HepG2 (cell line): ENCODE measurements around the gene SIK3. TPM values are rescaled to one million over a fixed set of nuclear protein-coding genes. Genes with fewer than 3 reads are reported as not detected.
A peak's percentile ranks its signal among the peaks of the same experiment; 100 is the strongest.

Experiments used
- ARNTL ChIP-seq: sonication (generic); formaldehyde crosslinking; IDR thresholded peaks from 2 replicates; pipeline ENCODE4 v1.4.0; 2020; ENCODE audit warnings: mild to moderate bottlenecking, missing genetic modification reagents
- ASH2L ChIP-seq: fragments of 300-600, 200-600 bp; sonication (generic); IDR thresholded peaks from 2 replicates; pipeline ENCODE4 v1.7.0; 2017; ENCODE audit warnings: low read depth, mild to moderate bottlenecking, moderate library complexity, mixed read lengths, low read length; ENCODE audit not compliant: insufficient read length
- ERF ChIP-seq: IDR thresholded peaks from 2 replicates; pipeline ENCODE4 v1.6.1; 2018; ENCODE audit warnings: missing biosample characterization, missing genetic modification reagents
- HNF4A ChIP-seq: sonication (generic); formaldehyde crosslinking; IDR thresholded peaks from 2 replicates; pipeline ENCODE4 v1.4.0; 2020; ENCODE audit warnings: missing genetic modification reagents
- MED13 ChIP-seq: sonication (generic); formaldehyde crosslinking; IDR thresholded peaks from 2 replicates; pipeline ENCODE4 v1.5.0; 2020; ENCODE audit warnings: missing genetic modification reagents
- NBN ChIP-seq: fragments of 450-650 bp; conservative IDR thresholded peaks from 2 replicates; pipeline ENCODE4 v1.6.1; 2017
- RXRA ChIP-seq: sonication (generic); formaldehyde crosslinking; IDR thresholded peaks from 2 replicates; pipeline ENCODE4 v1.5.1; 2020; ENCODE audit warnings: missing genetic modification reagents
- SMYD3 ChIP-seq: sonication (generic); formaldehyde crosslinking; IDR thresholded peaks from 2 replicates; pipeline ENCODE4 v1.8.1; 2023; ENCODE audit warnings: mild to moderate bottlenecking, missing genetic modification reagents
- SP1 ChIP-seq, 2 experiments: fragments of 450-650 bp in 1 of 2; sonication (generic) in 1 of 2; formaldehyde crosslinking in 1 of 2; IDR thresholded peaks; 2 replicates each; pipeline versions ENCODE4 v1.4.0 to v1.6.1; 2016 to 2020; ENCODE audit warnings: missing genetic modification reagents in 1 of 2
- SYNCRIP ChIP-seq: fragments of 200-400 bp; formaldehyde crosslinking; IDR thresholded peaks from 2 replicates; pipeline ENCODE4 v1.6.1; 2018; ENCODE audit warnings: mild to moderate bottlenecking, low read depth, low read length; ENCODE audit not compliant: insufficient read depth
- WIZ ChIP-seq: sonication (generic); formaldehyde crosslinking; IDR thresholded peaks from 2 replicates; pipeline ENCODE4 v1.5.1; 2020; ENCODE audit warnings: mild to moderate bottlenecking, missing genetic modification reagents
- ZNF10 ChIP-seq: sonication (generic); formaldehyde crosslinking; IDR thresholded peaks from 2 replicates; pipeline ENCODE4 v1.4.0; 2020; ENCODE audit warnings: mild to moderate bottlenecking, low read depth, missing genetic modification reagents, borderline replicate concordance
- ZNF205 ChIP-seq: IDR thresholded peaks from 2 replicates; pipeline ENCODE4 v1.6.1; 2018; ENCODE audit warnings: missing biosample characterization, missing genetic modification reagents
- ZNF232 ChIP-seq: sonication (generic); formaldehyde crosslinking; IDR thresholded peaks from 2 replicates; pipeline ENCODE4 v1.4.0; 2020; ENCODE audit warnings: missing genetic modification reagents, borderline replicate concordance
- ZNF430 ChIP-seq: sonication (generic); formaldehyde crosslinking; IDR thresholded peaks from 2 replicates; pipeline ENCODE4 v1.9.0; 2021; ENCODE audit warnings: mild to moderate bottlenecking, missing genetic modification reagents
- ZNF44 ChIP-seq: sonication (generic); formaldehyde crosslinking; IDR thresholded peaks from 2 replicates; pipeline ENCODE4 v1.5.1; 2020; ENCODE audit warnings: mild to moderate bottlenecking, missing genetic modification reagents
- ZNF567 ChIP-seq: sonication (generic); formaldehyde crosslinking; IDR thresholded peaks from 2 replicates; pipeline ENCODE4 v1.8.1; 2023; ENCODE audit warnings: mild to moderate bottlenecking, missing genetic modification reagents, borderline replicate concordance
- ZNF7 ChIP-seq: IDR thresholded peaks from 2 replicates; pipeline ENCODE4 v1.6.1; 2016; ENCODE audit warnings: missing biosample characterization, missing genetic modification reagents
- ZNF737 ChIP-seq: sonication (generic); formaldehyde crosslinking; IDR thresholded peaks from 2 replicates; pipeline ENCODE4 v1.5.0; 2020; ENCODE audit warnings: missing genetic modification reagents, mild to moderate bottlenecking, borderline replicate concordance
- ZNF772 ChIP-seq: sonication (generic); formaldehyde crosslinking; IDR thresholded peaks from 2 replicates; pipeline ENCODE4 v1.5.0; 2020; ENCODE audit warnings: mild to moderate bottlenecking, missing genetic modification reagents
- polyA plus RNA-seq, 8 experiments: library from polyadenylated mRNA; depleted of rRNA in 3 of 8; stranded (reverse) in 7 of 8; unstranded in 1 of 8; fragments of >200 nt; fragmentation: Illumina TruSeq in 4 of 8; extraction: Trizol in 4 of 8; gene quantifications; 2 replicates each; pipeline versions ENCODE4 v1.2.1 to v1.2.3, GENCODE V29; 2011 to 2016; ENCODE audit warnings: low read depth in 4 of 8, missing spikeins in 1 of 8, mixed read lengths in 1 of 8; ENCODE audit not compliant: insufficient read depth in 1 of 8
- total RNA-seq, 5 experiments: library from RNA; depleted of rRNA; stranded (reverse); fragments of >200 nt; fragmentation: Illumina TruSeq; extraction: Trizol; gene quantifications; 2 replicates each; pipeline ENCODE4 v1.2.3, GENCODE V29; 2016; ENCODE audit warnings: low read depth in 1 of 5
- TF ChIP-seq, protein P1 (sequence below): sonication (generic); formaldehyde crosslinking; IDR thresholded peaks from 2 replicates; pipeline ENCODE4 v1.4.0; 2020; ENCODE audit warnings: missing genetic modification reagents, borderline replicate concordance
- TF ChIP-seq, protein P2 (sequence below): sonication (generic); formaldehyde crosslinking; IDR thresholded peaks from 2 replicates; pipeline ENCODE4 v1.4.0; 2020; ENCODE audit warnings: missing genetic modification reagents
- TF ChIP-seq, protein P3 (sequence below): IDR thresholded peaks from 2 replicates; pipeline ENCODE4 v1.6.1; 2016; ENCODE audit warnings: mild to moderate bottlenecking, missing biosample characterization, missing genetic modification reagents

The SIK3 gene
- total and polyA plus RNA-seq, 2 of the 13 experiments (the other 11 are each of a cell fraction or from before 2014, with no cell fraction given): 5.7 to 9.8 TPM

DNA sequence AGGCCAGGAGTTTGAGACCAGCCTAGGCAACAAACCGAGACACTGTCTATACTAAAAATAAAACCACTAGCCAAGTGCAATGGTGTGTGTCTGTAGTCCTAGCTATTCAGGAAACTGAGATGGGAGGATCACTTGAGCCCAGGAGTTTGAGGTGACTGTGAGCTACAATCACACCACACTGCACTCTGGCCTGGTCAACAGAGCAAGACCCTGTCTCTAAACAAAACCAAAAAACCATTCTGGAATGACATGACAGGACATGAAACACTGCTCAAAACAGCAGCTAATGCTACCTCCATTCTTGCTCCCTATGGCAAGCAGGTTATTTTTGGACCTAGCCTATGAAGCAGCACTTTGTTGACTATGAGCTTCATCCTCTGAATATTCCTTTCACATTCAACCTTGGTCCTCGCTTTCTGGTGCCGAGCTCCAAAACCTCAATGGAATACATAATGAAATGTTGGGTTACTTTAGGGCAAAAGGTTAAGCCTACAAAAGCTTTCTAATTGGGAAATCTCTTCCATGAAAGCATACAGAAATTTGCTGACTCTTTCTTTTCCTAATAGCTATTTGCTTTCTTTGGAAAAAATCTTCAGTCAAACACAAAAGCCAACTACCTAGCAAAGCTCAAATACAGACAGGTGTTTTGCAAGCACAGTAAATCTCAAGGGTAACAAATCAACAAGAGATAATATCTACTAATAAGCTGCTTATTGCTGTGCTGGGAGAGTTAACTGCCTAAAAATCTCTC, 21.1 kb downstream of the SIK3 start (continued):
- TF ChIP-seq, protein P1, sequence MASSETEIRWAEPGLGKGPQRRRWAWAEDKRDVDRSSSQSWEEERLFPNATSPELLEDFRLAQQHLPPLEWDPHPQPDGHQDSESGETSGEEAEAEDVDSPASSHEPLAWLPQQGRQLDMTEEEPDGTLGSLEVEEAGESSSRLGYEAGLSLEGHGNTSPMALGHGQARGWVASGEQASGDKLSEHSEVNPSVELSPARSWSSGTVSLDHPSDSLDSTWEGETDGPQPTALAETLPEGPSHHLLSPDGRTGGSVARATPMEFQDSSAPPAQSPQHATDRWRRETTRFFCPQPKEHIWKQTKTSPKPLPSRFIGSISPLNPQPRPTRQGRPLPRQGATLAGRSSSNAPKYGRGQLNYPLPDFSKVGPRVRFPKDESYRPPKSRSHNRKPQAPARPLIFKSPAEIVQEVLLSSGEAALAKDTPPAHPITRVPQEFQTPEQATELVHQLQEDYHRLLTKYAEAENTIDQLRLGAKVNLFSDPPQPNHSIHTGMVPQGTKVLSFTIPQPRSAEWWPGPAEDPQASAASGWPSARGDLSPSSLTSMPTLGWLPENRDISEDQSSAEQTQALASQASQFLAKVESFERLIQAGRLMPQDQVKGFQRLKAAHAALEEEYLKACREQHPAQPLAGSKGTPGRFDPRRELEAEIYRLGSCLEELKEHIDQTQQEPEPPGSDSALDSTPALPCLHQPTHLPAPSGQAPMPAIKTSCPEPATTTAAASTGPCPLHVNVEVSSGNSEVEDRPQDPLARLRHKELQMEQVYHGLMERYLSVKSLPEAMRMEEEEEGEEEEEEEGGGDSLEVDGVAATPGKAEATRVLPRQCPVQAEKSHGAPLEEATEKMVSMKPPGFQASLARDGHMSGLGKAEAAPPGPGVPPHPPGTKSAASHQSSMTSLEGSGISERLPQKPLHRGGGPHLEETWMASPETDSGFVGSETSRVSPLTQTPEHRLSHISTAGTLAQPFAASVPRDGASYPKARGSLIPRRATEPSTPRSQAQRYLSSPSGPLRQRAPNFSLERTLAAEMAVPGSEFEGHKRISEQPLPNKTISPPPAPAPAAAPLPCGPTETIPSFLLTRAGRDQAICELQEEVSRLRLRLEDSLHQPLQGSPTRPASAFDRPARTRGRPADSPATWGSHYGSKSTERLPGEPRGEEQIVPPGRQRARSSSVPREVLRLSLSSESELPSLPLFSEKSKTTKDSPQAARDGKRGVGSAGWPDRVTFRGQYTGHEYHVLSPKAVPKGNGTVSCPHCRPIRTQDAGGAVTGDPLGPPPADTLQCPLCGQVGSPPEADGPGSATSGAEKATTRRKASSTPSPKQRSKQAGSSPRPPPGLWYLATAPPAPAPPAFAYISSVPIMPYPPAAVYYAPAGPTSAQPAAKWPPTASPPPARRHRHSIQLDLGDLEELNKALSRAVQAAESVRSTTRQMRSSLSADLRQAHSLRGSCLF (CRISPR knock-in tag): no peak
- TF ChIP-seq ASH2L (peak; percentile 27), ZNF430 (no peak; the same call in 1 of the 2 replicates), ZNF7 (CRISPR knock-in tag) (no peak), ZNF205 (peak; percentile 90), NBN (no peak), ARNTL (no peak), ZNF44 (CRISPR knock-in tag) (no peak), HNF4A (CRISPR knock-in tag) (peak; percentile 59; the same call in 1 of the 2 replicates), ZNF10 (CRISPR knock-in tag) (no peak), ZNF772 (no peak), ZNF232 (CRISPR knock-in tag) (no peak), MED13 (0 out of 2 replicates have a peak, but pooled peaks have one; percentile 4), RXRA (peak; percentile 74; the same call in 1 of the 2 replicates), ERF (CRISPR knock-in tag) (no peak; the same call in 1 of the 2 replicates), ZNF567 (no peak), SYNCRIP (no peak), SMYD3 (CRISPR knock-in tag) (no peak), SP1 (IDR thresholded peaks at IDR 0.05) (no peak), SP1 (CRISPR knock-in tag; IDR thresholded peaks at IDR 0.05) (no peak), ZNF737 (no peak), WIZ (CRISPR knock-in tag) (no peak)
- TF ChIP-seq, protein P2, sequence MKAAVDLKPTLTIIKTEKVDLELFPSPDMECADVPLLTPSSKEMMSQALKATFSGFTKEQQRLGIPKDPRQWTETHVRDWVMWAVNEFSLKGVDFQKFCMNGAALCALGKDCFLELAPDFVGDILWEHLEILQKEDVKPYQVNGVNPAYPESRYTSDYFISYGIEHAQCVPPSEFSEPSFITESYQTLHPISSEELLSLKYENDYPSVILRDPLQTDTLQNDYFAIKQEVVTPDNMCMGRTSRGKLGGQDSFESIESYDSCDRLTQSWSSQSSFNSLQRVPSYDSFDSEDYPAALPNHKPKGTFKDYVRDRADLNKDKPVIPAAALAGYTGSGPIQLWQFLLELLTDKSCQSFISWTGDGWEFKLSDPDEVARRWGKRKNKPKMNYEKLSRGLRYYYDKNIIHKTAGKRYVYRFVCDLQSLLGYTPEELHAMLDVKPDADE (CRISPR knock-in tag): no peak
- TF ChIP-seq, protein P3, sequence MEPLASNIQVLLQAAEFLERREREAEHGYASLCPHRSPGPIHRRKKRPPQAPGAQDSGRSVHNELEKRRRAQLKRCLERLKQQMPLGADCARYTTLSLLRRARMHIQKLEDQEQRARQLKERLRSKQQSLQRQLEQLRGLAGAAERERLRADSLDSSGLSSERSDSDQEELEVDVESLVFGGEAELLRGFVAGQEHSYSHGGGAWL: no peak
